GM19328 (cell line): ENCODE measurements around the gene ADAMTS1.
"Not testable (repeated sequence)": the region's sequence is repeated elsewhere in the genome, so short reads cannot be mapped to it uniquely, and the experiment has no call there.

ENCODE experiments used
- ATAC-seq: cut with Tn5 transposase; IDR thresholded peaks from one replicate; pipeline ENCODE4 v1.9.1; 2021; ENCODE audit warnings: mild to moderate bottlenecking, moderate library complexity; ENCODE audit not compliant: unreplicated experiment

Gene ADAMTS1

GRCh38 chr21:26845066-26845758 is at the start of gene ADAMTS1:
TSS of gene ADAMTS1 (minus strand) at chr21:26845409. CDS start at chr21:26844954, 455 bp downstream.
- ATAC-seq = no peak

- no peak for ATAC-seq
These were observed 46.9 kb upstream of the ADAMTS1 start for GRCh38 chr21:26892151-26892550.

- no peak for ATAC-seq
These were observed 43.7 kb upstream of the ADAMTS1 start for GRCh38 chr21:26888931-26889330.

GRCh38 chr21:26888256-26888655 is 43.0 kb upstream of the ADAMTS1 start:
- ATAC-seq = no peak

GRCh38 chr21:26887251-26887650 is 42.0 kb upstream of the ADAMTS1 start:
- ATAC-seq = no peak

GRCh38 chr21:26884436-26884835 is 39.2 kb upstream of the ADAMTS1 start:
- ATAC-seq = no peak

GRCh38 chr21:26883768-26884167 is 38.6 kb upstream of the ADAMTS1 start:
- ATAC-seq = no peak

GRCh38 chr21:26881504-26882228 is 36.5 kb upstream of the ADAMTS1 start:
- ATAC-seq = no peak

- no peak for ATAC-seq
These were observed 31.8 kb upstream of the ADAMTS1 start for GRCh38 chr21:26877018-26877417.

GRCh38 chr21:26874347-26874746 is 29.1 kb upstream of the ADAMTS1 start:
- no peak for ATAC-seq

- no peak for ATAC-seq
These were observed 20.6 kb upstream of the ADAMTS1 start for GRCh38 chr21:26865857-26866256.

GRCh38 chr21:26856871-26857350 is 11.7 kb upstream of the ADAMTS1 start:
- ATAC-seq = not testable (repeated sequence)

GRCh38 chr21:26854695-26855094 is 9.5 kb upstream of the ADAMTS1 start:
- not testable (repeated sequence) for ATAC-seq

GRCh38 chr21:26852423-26852822 is 7.2 kb upstream of the ADAMTS1 start:
- no peak for ATAC-seq

GRCh38 chr21:26851109-26851944 is 6.1 kb upstream of the ADAMTS1 start:
- no peak for ATAC-seq

- no peak for ATAC-seq
These were observed 5.0 kb upstream of the ADAMTS1 start for GRCh38 chr21:26850116-26850643.

- ATAC-seq = no peak
These were observed 4.4 kb upstream of the ADAMTS1 start for GRCh38 chr21:26849428-26850115.

GRCh38 chr21:26847921-26848320 is 2.7 kb upstream of the ADAMTS1 start:
- ATAC-seq = no peak

GRCh38 chr21:26847002-26847401 is 1.8 kb upstream of the ADAMTS1 start:
- ATAC-seq = no peak
